Liver (tissue), 9 donors: ENCODE measurements around the gene TCERG1L. TPM values are rescaled to one million over a fixed set of nuclear protein-coding genes. Genes with fewer than 3 reads are reported as not detected.

Experiments used
- DNase-seq: peaks from one replicate; pipeline ENCODE4 v3.0.0-alpha.2; 2017; ENCODE audit warnings: low spot score
- H3K27ac ChIP-seq, 2 donors: one replicate each; pipeline ENCODE4 v1.7.0; 2013; ENCODE audit warnings: inconsistent platforms in 2 of 2, low read length in 2 of 2, control low read depth in 1 of 2, low read depth in 1 of 2, mild to moderate bottlenecking in 1 of 2
- H3K27me3 ChIP-seq, 4 donors: one replicate each; pipeline versions ENCODE4 v1.6.1 to v1.7.0; 2013; ENCODE audit warnings: low read length in 3 of 4, inconsistent platforms in 1 of 4, mild to moderate bottlenecking in 1 of 4, moderate library complexity in 1 of 4; ENCODE audit not compliant: control insufficient read depth in 4 of 4, insufficient read depth in 4 of 4
- H3K36me3 ChIP-seq, 4 donors: one replicate each; pipeline versions ENCODE4 v1.6.1 to v1.7.0; 2013; ENCODE audit warnings: low read length in 3 of 4, mild to moderate bottlenecking in 3 of 4, low read depth in 1 of 4, moderate library complexity in 1 of 4; ENCODE audit not compliant: control insufficient read depth in 4 of 4, insufficient read depth in 3 of 4
- H3K4me1 ChIP-seq, 4 donors: one replicate each; pipeline versions ENCODE4 v1.6.1 to v1.7.0; 2013; ENCODE audit warnings: low read length in 3 of 4, mild to moderate bottlenecking in 3 of 4, moderate library complexity in 1 of 4; ENCODE audit not compliant: control insufficient read depth in 4 of 4, insufficient read depth in 4 of 4
- H3K4me3 ChIP-seq, 3 donors: one replicate each; pipeline versions ENCODE4 v1.6.1 to v1.7.0; 2013; ENCODE audit warnings: low read length in 3 of 3, control low read depth in 1 of 3, low read depth in 1 of 3, mild to moderate bottlenecking in 1 of 3
- H3K9ac ChIP-seq, 2 donors: one replicate each; pipeline ENCODE4 v1.7.0; 2013; ENCODE audit warnings: low read length in 2 of 2, mild to moderate bottlenecking in 2 of 2, moderate library complexity in 2 of 2, control low read depth in 1 of 2, low read depth in 1 of 2
- H3K9me3 ChIP-seq, 4 donors: one replicate each; pipeline versions ENCODE4 v1.6.1 to v1.7.0; 2013; ENCODE audit warnings: low read length in 3 of 4; ENCODE audit not compliant: control insufficient read depth in 4 of 4
- EGR1 ChIP-seq, 2 donors: IDR thresholded peaks; 2 replicates each; pipeline ENCODE4 v1.6.1; 2016 to 2018; ENCODE audit warnings: antibody characterized with exemption in 2 of 2, low read depth in 2 of 2
- FOXA1 ChIP-seq: IDR thresholded peaks from 2 replicates; pipeline ENCODE4 v1.6.1; 2016; ENCODE audit warnings: antibody characterized with exemption
- GABPA ChIP-seq, 2 donors: IDR thresholded peaks in 1 of 2; conservative IDR thresholded peaks in 1 of 2; 2 replicates each; pipeline ENCODE4 v1.6.1; 2016; ENCODE audit warnings: antibody characterized with exemption in 2 of 2, mild to moderate bottlenecking in 1 of 2, moderate library complexity in 1 of 2
- HNF4A ChIP-seq, 2 donors: conservative IDR thresholded peaks; 2 replicates each; pipeline ENCODE4 v1.6.1; 2016; ENCODE audit warnings: antibody characterized with exemption in 2 of 2, mild to moderate bottlenecking in 2 of 2
- HNF4G ChIP-seq: IDR thresholded peaks from 2 replicates; pipeline ENCODE4 v1.6.1; 2016; ENCODE audit warnings: antibody characterized with exemption
- JUND ChIP-seq, 2 donors: IDR thresholded peaks; 2 replicates each; pipeline ENCODE4 v1.6.1; 2016; ENCODE audit warnings: antibody characterized with exemption in 2 of 2
- RAD21 ChIP-seq, 2 donors: IDR thresholded peaks; 2 replicates each; pipeline ENCODE4 v1.6.1; 2016; ENCODE audit warnings: antibody characterized with exemption in 2 of 2, mild to moderate bottlenecking in 2 of 2
- REST ChIP-seq: IDR thresholded peaks from 2 replicates; pipeline ENCODE4 v1.6.1; 2016; ENCODE audit warnings: antibody characterized with exemption, mild to moderate bottlenecking
- RXRA ChIP-seq, 2 donors: IDR thresholded peaks; 2 replicates each; pipeline ENCODE4 v1.6.1; 2017 to 2018; ENCODE audit warnings: antibody characterized with exemption in 2 of 2, mild to moderate bottlenecking in 1 of 2
- SP1 ChIP-seq: IDR thresholded peaks from 2 replicates; pipeline ENCODE4 v1.6.1; 2018; ENCODE audit warnings: antibody characterized with exemption, mild to moderate bottlenecking
- TAF1 ChIP-seq: conservative IDR thresholded peaks from 2 replicates; pipeline ENCODE4 v1.6.1; 2016; ENCODE audit warnings: antibody characterized with exemption, mild to moderate bottlenecking
- YY1 ChIP-seq: IDR thresholded peaks from 2 replicates; pipeline ENCODE4 v1.6.1; 2016; ENCODE audit warnings: antibody characterized with exemption, mild to moderate bottlenecking
- ZBTB33 ChIP-seq: IDR thresholded peaks from 2 replicates; pipeline ENCODE4 v1.6.1; 2016; ENCODE audit warnings: antibody characterized with exemption
- WGBS: extraction: QIAGEN DNeasy Blood & Tissue Kit; methylation state at CpG from one replicate; pipeline ENCODE4 v1.1.7; 2013; 5-methylcytosine and 5-hydroxymethylcytosine counted together
- polyA plus RNA-seq, 2 donors: library from polyadenylated mRNA; stranded (reverse) in 1 of 2; unstranded in 1 of 2; fragments of 200-250 nt in 1 of 2; fragments of >200 nt in 1 of 2; fragmentation: Nextera tagmentation in 1 of 2; extraction: Ambion mirVana in 1 of 2; gene quantifications; one replicate each; pipeline versions ENCODE4 v1.2.1 to v1.2.3, GENCODE V29; 2013 to 2015
- total RNA-seq, 2 donors: library from RNA; depleted of rRNA; stranded (reverse); fragments of >200 nt; gene quantifications; one replicate each; pipeline ENCODE4 v1.2.3, GENCODE V29; 2014
- donor health status: healthy.
- donor health status: healthy.
- donor health status: healthy.
- donor health status: healthy.
- donor health status: healthy.

The TCERG1L gene
- total and polyA plus RNA-seq, 4 donors: not detected

GRCh38 chr10:131162211-131162610 lies 149.3 kb downstream of the TCERG1L start (continued):
- TF ChIP-seq EGR1 (IDR thresholded peaks at IDR 0.05; ENCODE audit: low read depth in 2 of 2): no peak
- TF ChIP-seq REST: no peak

GRCh38 chr10:131161087-131161486 lies 150.4 kb downstream of the TCERG1L start:
- Histone ChIP-seq H3K9ac (no peak overlapping the region), H3K9me3 (no peaks in the 10 kb centered on the region), H3K4me3 (no peak overlapping the region), H3K27me3 (no peaks in the 10 kb centered on the region), H3K4me1 (no peaks in the 10 kb centered on the region), H3K27ac (no peak overlapping the region), H3K36me3 (no peaks in the 10 kb centered on the region)
- 86% methylated on average over 8 of the region's 8 CpGs for WGBS
- DNase-seq: no peak
- TF ChIP-seq TAF1 (no peak), YY1 (no peak), HNF4A (conservative IDR thresholded peaks at IDR 0.05) (no peak), JUND (IDR thresholded peaks at IDR 0.05) (no peak), EGR1 (IDR thresholded peaks at IDR 0.05; ENCODE audit: low read depth in 2 of 2) (no peak), FOXA1 (no peak), GABPA (IDR thresholded peaks at IDR 0.05 in 1 of 2, conservative IDR thresholded peaks at IDR 0.05 in 1 of 2) (no peak)

GRCh38 chr10:131160219-131160875 lies 151.2 kb downstream of the TCERG1L start:
- 86% methylated on average over 19 of the region's 19 CpGs for WGBS
- Histone ChIP-seq H3K9me3 (no peaks in the 10 kb centered on the region), H3K4me3 (no peak overlapping the region), H3K4me1 (no peaks in the 10 kb centered on the region), H3K9ac (no peak overlapping the region), H3K36me3 (no peaks in the 10 kb centered on the region), H3K27ac (no peak overlapping the region), H3K27me3 (no peaks in the 10 kb centered on the region)
- no peak for DNase-seq
- no peak for TF ChIP-seq TAF1
- no peak for TF ChIP-seq FOXA1
- TF ChIP-seq SP1: no peak
- TF ChIP-seq ZBTB33: no peak
- no peak for TF ChIP-seq HNF4G
- TF ChIP-seq RAD21 (IDR thresholded peaks at IDR 0.05): no peak
- TF ChIP-seq REST: no peak
- no peak for TF ChIP-seq HNF4A (conservative IDR thresholded peaks at IDR 0.05)
- no peak for TF ChIP-seq RXRA (IDR thresholded peaks at IDR 0.05)
